A549 (cell line): ENCODE results near the gene NOSIP. TPM values are rescaled to one million over a fixed set of nuclear protein-coding genes. Genes with fewer than 3 reads are reported as not detected.

Source experiments
- ATAC-seq, 2 experiments: fragments of 200-7000 bp in 1 of 2; fragments of >200 bp in 1 of 2; cut with Nextera tagmentation in 1 of 2; cut with Tn5 transposase in 1 of 2; 3 replicates each; pipeline versions ENCODE4 v1.8.0 to v1.9.1; 2018 to 2020; ENCODE audit warnings: mild to moderate bottlenecking in 1 of 2, moderate library complexity in 1 of 2
- CTCF ChIA-PET: fragments of 300-600 bp; sonication (Branson Sonifier 250); formaldehyde crosslinking; extraction: SDS; loops from one replicate; lab custom pipeline; 2021; ENCODE audit warnings: antibody characterized with exemption, inconsistent platforms; lab: Yijun Ruan, JAX
- POLR2A ChIA-PET: fragments of 350-600 bp; formaldehyde crosslinking; extraction: SDS; loops from one replicate; lab custom pipeline; 2021; ENCODE audit warnings: antibody characterized with exemption, inconsistent platforms; lab: Yijun Ruan, JAX
- DNase-seq, 2 experiments: peaks; one replicate each; pipeline versions ENCODE4 v3.0.0 to v3.0.0-alpha.2; 2011 to 2016; ENCODE audit warnings: low read depth in 1 of 2, low spot score in 1 of 2
- FAIRE-seq: peaks from 2 replicates; lab custom pipeline; 2011; peaks lifted over from hg19 to GRCh38; lab: Jason Lieb, UNC
- H3K27ac ChIP-seq, 2 experiments: fragments of >200 bp; sonication (Bioruptor Twin); formaldehyde crosslinking; 3 replicates each; pipeline ENCODE4 v1.5.1; 2016 to 2017
- H3K4me1 ChIP-seq: fragments of >200 bp; sonication (Bioruptor Twin); formaldehyde crosslinking; 3 replicates; pipeline ENCODE4 v1.6.1; 2016
- H3K4me2 ChIP-seq: fragments of >200 bp; sonication (Bioruptor Twin); formaldehyde crosslinking; 3 replicates; pipeline ENCODE4 v1.6.1; 2016
- H3K4me3 ChIP-seq: fragments of >200 bp; sonication (Bioruptor Twin); formaldehyde crosslinking; 3 replicates; pipeline ENCODE4 v1.5.1; 2016
- H3K9me3 ChIP-seq: fragments of >200 bp; sonication (Bioruptor Twin); formaldehyde crosslinking; 3 replicates; pipeline ENCODE4 v1.6.1; 2016
- CEBPB ChIP-seq, 2 experiments: fragments of >200 bp in 1 of 2; sonication (Bioruptor Twin) in 1 of 2; formaldehyde crosslinking in 1 of 2; IDR thresholded peaks; 2 replicates each; pipeline ENCODE4 v1.6.1; 2012 to 2016
- CHD2 ChIP-seq: fragments of 150-350 bp; IDR thresholded peaks from 2 replicates; pipeline ENCODE4 v1.6.1; 2014; ENCODE audit warnings: low read length; ENCODE audit not compliant: partially characterized antibody
- CHD4 ChIP-seq: fragments of 200-600 bp; sonication (generic); IDR thresholded peaks from 2 replicates; pipeline ENCODE4 v1.6.1; 2016; ENCODE audit warnings: antibody characterized with exemption, mild to moderate bottlenecking, borderline replicate concordance
- EHF ChIP-seq: fragments of 250-450 bp; sonication (Bioruptor Pico); IDR thresholded peaks from 2 replicates; pipeline ENCODE4 v1.5.0; 2020; ENCODE audit warnings: mild to moderate bottlenecking
- EHMT2 ChIP-seq: fragments of 200-600 bp; sonication (generic); IDR thresholded peaks from 2 replicates; pipeline ENCODE4 v1.6.1; 2016; ENCODE audit warnings: antibody characterized with exemption, low read depth, mild to moderate bottlenecking, moderate library complexity
- KDM5A ChIP-seq: fragments of 200-600 bp; sonication (generic); IDR thresholded peaks from 2 replicates; pipeline ENCODE4 v1.6.1; 2016; ENCODE audit warnings: antibody characterized with exemption, mild to moderate bottlenecking
- MAFK ChIP-seq: fragments of 450-650 bp; IDR thresholded peaks from 2 replicates; pipeline ENCODE4 v1.6.1; 2014; ENCODE audit not compliant: partially characterized antibody
- NR3C1 ChIP-seq: fragments of >200 bp; sonication (Bioruptor Twin); formaldehyde crosslinking; IDR thresholded peaks from 3 replicates; pipeline ENCODE4 v1.6.1; 2017
- PHF8 ChIP-seq: fragments of 200-600 bp; sonication (generic); IDR thresholded peaks from 2 replicates; pipeline ENCODE4 v1.6.1; 2016; ENCODE audit warnings: low read depth, mild to moderate bottlenecking, antibody characterized with exemption, moderate library complexity, borderline replicate concordance
- RAD21 ChIP-seq, 2 experiments: fragments of >200 bp in 1 of 2; sonication (Bioruptor Twin) in 1 of 2; formaldehyde crosslinking in 1 of 2; IDR thresholded peaks in 1 of 2; conservative IDR thresholded peaks in 1 of 2; 2 replicates in 1 of 2; 3 replicates in 1 of 2; pipeline ENCODE4 v1.6.1; 2012 to 2018; ENCODE audit warnings: inconsistent platforms in 1 of 2
- RNF2 ChIP-seq: fragments of 200-600 bp; sonication (generic); IDR thresholded peaks from 2 replicates; pipeline ENCODE4 v1.6.1; 2016; ENCODE audit warnings: low read depth, mild to moderate bottlenecking, antibody characterized with exemption, moderate library complexity, borderline replicate concordance
- ZNF302 ChIP-seq: fragments of 250-450 bp; sonication (Bioruptor Pico); IDR thresholded peaks from 2 replicates; pipeline ENCODE4 v1.9.0; 2021; ENCODE audit warnings: inconsistent platforms, mild to moderate bottlenecking, moderate library complexity
- WGBS: methylation state at CpG from one replicate; pipeline ENCODE4 v1.1.6; 2017; ENCODE audit errors: missing lambda C conversion rate; 5-methylcytosine and 5-hydroxymethylcytosine counted together
- polyA plus RNA-seq, 4 experiments: library from polyadenylated mRNA; depleted of rRNA in 3 of 4; stranded (reverse); fragments of >200 nt; fragmentation: RNase III in 1 of 4; extraction: RNeasy Plus Mini Kit Qiagen cat#74134 plus additional on column Dnase treatment in 1 of 4; gene quantifications; 2 replicates in 3 of 4; 3 replicates in 1 of 4; pipeline ENCODE4 v1.2.3, GENCODE V29; 2011 to 2017
- TF ChIP-seq, protein P1 (sequence below): fragments of 200-600 bp; sonication (generic); IDR thresholded peaks from 2 replicates; pipeline ENCODE4 v1.6.1; 2016; ENCODE audit warnings: antibody characterized with exemption, mild to moderate bottlenecking, moderate library complexity
- TF ChIP-seq, protein P2 (sequence below): fragments of 150-350 bp; IDR thresholded peaks from 2 replicates; pipeline ENCODE4 v1.6.1; 2014; ENCODE audit warnings: low read depth, mild to moderate bottlenecking, low read length
- TF ChIP-seq, protein P3 (sequence below): fragments of >200 bp; sonication (Bioruptor Twin); formaldehyde crosslinking; IDR thresholded peaks from 3 replicates; pipeline ENCODE4 v1.5.1; 2016
- TF ChIP-seq, protein P4 (sequence below): fragments of >200 bp; sonication (Bioruptor Twin); formaldehyde crosslinking; IDR thresholded peaks from 3 replicates; pipeline ENCODE4 v1.6.1; 2016

NOSIP gene
- polyA plus RNA-seq, 2 of the 4 experiments (the other 2 are of a cell fraction), result 49.0 to 101 TPM

DNA sequence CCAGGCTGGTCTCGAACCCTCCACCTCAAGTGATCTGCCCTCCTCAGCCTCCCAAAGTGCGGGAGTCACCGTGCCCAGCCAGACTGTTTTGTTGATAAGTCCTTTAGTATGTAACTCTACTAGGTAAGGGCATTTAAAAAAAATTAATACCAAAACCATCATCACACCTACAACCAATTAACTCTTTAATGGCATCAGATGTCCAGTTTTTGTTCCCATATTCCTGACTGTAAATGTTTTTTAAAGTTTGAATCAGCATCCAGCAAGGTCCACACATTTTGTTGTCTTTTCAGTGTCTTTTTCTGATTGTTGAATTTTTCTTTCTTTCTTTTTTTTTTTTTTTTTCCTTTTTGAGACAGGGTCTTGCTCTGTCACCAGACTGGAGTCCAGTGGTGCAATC, 62.3 kb downstream of the NOSIP start (continued):
- TF ChIP-seq, protein P1, sequence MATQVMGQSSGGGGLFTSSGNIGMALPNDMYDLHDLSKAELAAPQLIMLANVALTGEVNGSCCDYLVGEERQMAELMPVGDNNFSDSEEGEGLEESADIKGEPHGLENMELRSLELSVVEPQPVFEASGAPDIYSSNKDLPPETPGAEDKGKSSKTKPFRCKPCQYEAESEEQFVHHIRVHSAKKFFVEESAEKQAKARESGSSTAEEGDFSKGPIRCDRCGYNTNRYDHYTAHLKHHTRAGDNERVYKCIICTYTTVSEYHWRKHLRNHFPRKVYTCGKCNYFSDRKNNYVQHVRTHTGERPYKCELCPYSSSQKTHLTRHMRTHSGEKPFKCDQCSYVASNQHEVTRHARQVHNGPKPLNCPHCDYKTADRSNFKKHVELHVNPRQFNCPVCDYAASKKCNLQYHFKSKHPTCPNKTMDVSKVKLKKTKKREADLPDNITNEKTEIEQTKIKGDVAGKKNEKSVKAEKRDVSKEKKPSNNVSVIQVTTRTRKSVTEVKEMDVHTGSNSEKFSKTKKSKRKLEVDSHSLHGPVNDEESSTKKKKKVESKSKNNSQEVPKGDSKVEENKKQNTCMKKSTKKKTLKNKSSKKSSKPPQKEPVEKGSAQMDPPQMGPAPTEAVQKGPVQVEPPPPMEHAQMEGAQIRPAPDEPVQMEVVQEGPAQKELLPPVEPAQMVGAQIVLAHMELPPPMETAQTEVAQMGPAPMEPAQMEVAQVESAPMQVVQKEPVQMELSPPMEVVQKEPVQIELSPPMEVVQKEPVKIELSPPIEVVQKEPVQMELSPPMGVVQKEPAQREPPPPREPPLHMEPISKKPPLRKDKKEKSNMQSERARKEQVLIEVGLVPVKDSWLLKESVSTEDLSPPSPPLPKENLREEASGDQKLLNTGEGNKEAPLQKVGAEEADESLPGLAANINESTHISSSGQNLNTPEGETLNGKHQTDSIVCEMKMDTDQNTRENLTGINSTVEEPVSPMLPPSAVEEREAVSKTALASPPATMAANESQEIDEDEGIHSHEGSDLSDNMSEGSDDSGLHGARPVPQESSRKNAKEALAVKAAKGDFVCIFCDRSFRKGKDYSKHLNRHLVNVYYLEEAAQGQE, result no peak
- TF ChIP-seq, protein P2, sequence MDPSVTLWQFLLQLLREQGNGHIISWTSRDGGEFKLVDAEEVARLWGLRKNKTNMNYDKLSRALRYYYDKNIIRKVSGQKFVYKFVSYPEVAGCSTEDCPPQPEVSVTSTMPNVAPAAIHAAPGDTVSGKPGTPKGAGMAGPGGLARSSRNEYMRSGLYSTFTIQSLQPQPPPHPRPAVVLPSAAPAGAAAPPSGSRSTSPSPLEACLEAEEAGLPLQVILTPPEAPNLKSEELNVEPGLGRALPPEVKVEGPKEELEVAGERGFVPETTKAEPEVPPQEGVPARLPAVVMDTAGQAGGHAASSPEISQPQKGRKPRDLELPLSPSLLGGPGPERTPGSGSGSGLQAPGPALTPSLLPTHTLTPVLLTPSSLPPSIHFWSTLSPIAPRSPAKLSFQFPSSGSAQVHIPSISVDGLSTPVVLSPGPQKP, result no peak
- TF ChIP-seq EHF (CRISPR knock-in tag) (no peak), CHD4 (no peak)

DNA sequence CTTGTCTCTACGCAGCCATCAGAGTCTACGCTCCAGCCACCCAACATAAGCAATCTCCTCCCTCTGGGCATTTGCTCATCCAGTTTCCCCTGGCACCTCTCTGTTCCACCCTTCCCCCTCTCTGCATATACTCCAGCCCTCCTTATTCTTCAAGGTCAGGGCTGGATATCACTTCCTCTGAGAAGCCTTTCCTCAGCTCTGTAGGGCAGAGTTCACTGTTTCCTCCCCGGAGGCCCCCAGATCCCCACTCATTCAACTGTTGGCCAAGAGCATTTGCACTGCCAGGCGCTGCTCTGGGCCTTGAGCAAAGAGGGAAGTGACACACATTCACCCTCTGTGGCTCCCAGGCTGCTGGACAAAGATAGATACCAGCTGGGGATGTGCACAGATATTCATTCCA, 64.6 kb downstream of the NOSIP start:
- Histone ChIP-seq H3K4me2 (no peak overlapping the region), H3K27ac (no peak overlapping the region), H3K4me1 (peaks cover 15% of the 10 kb centered on the region), H3K4me3 (no peak overlapping the region)
- ATAC-seq, result no peak
- no peak for FAIRE-seq
- WGBS, result 74% methylated on average over 4 of the region's 4 CpGs
- no peak for DNase-seq
- TF ChIP-seq NR3C1, result no peak
- TF ChIP-seq, protein P3, sequence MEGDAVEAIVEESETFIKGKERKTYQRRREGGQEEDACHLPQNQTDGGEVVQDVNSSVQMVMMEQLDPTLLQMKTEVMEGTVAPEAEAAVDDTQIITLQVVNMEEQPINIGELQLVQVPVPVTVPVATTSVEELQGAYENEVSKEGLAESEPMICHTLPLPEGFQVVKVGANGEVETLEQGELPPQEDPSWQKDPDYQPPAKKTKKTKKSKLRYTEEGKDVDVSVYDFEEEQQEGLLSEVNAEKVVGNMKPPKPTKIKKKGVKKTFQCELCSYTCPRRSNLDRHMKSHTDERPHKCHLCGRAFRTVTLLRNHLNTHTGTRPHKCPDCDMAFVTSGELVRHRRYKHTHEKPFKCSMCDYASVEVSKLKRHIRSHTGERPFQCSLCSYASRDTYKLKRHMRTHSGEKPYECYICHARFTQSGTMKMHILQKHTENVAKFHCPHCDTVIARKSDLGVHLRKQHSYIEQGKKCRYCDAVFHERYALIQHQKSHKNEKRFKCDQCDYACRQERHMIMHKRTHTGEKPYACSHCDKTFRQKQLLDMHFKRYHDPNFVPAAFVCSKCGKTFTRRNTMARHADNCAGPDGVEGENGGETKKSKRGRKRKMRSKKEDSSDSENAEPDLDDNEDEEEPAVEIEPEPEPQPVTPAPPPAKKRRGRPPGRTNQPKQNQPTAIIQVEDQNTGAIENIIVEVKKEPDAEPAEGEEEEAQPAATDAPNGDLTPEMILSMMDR, result no peak
- no peak for TF ChIP-seq RAD21 (conservative IDR thresholded peaks at IDR 0.05 in 1 of 2, IDR thresholded peaks at IDR 0.05 in 1 of 2)
- TF ChIP-seq, protein P4, sequence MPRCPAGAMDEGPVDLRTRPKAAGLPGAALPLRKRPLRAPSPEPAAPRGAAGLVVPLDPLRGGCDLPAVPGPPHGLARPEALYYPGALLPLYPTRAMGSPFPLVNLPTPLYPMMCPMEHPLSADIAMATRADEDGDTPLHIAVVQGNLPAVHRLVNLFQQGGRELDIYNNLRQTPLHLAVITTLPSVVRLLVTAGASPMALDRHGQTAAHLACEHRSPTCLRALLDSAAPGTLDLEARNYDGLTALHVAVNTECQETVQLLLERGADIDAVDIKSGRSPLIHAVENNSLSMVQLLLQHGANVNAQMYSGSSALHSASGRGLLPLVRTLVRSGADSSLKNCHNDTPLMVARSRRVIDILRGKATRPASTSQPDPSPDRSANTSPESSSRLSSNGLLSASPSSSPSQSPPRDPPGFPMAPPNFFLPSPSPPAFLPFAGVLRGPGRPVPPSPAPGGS, result no peak
- no peak for TF ChIP-seq CEBPB (IDR thresholded peaks at IDR 0.05)
- no peak for TF ChIP-seq EHMT2
- TF ChIP-seq MAFK, result no peak
- no peak for TF ChIP-seq RNF2
- no peak for TF ChIP-seq ZNF302 (CRISPR knock-in tag)
- TF ChIP-seq CHD2, result no peak
- TF ChIP-seq, all 56 proteins: peak for 0
- CTCF ChIA-PET, result interaction anchor here (1.0 to 4.6 kb wide), 9 partner anchors 10 to 156 kb away, joined by 3 to 42 read pairs (median 6); no protein-coding TSS in a partner anchor
- H3K9me3 ChIP-seq, result no peaks in the 10 kb centered on the region
- POLR2A ChIA-PET, result no interaction called here

DNA sequence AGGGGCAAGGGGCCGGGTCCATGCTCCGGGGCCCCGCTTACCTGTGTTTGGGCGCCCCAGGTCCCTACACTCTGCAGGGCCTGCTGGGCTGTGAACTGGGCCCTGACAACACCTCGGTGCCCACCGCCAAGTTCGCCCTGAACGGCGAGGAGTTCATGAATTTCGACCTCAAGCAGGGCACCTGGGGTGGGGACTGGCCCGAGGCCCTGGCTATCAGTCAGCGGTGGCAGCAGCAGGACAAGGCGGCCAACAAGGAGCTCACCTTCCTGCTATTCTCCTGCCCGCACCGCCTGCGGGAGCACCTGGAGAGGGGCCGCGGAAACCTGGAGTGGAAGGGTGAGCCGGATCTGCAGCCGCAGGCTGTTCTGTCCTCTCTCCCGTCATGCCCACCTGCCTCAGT, 66.2 kb downstream of the NOSIP start:
- no peak for DNase-seq
- no peak; a peak in 1 of 6 replicates for ATAC-seq
- Histone ChIP-seq H3K27ac (no peak overlapping the region), H3K9me3 (no peaks in the 10 kb centered on the region), H3K4me1 (peaks cover 15% of the 10 kb centered on the region), H3K4me2 (no peak overlapping the region), H3K4me3 (no peak overlapping the region)
- 87% methylated on average over 21 of the region's 21 CpGs for WGBS
- ChIA-PET POLR2A (no interaction called here), CTCF (interaction anchor here (0.7 to 4.6 kb wide), 6 partner anchors 9 to 56 kb away, joined by 4 to 42 read pairs (median 14); no protein-coding TSS in a partner anchor)
- no peak for TF ChIP-seq KDM5A
- no peak for TF ChIP-seq PHF8
- FAIRE-seq, result no peak
